ENCODE measurements around the gene TTLL5.

Gene TTLL5

DNA sequence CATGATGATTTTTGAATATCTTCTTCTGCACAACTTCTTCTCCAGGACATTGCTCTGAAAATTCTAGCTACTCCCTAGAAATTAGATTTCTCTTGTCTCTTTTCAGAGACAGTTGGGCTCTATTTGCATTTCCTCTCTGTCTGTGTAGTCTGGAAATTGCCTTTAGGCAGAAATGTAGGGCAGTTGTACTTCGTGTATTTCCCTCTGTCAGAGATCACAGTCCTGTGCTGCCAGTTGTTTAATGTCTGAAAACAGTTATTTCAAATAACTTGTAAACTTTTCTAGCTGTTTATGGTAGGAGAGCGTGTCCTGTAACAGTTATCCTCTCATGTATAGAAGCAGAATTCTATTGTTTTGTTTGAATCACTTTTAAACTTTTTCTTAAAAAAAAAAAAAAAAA is 86.9 kb downstream of the TTLL5 start:
- DNase-seq: no peak

DNA sequence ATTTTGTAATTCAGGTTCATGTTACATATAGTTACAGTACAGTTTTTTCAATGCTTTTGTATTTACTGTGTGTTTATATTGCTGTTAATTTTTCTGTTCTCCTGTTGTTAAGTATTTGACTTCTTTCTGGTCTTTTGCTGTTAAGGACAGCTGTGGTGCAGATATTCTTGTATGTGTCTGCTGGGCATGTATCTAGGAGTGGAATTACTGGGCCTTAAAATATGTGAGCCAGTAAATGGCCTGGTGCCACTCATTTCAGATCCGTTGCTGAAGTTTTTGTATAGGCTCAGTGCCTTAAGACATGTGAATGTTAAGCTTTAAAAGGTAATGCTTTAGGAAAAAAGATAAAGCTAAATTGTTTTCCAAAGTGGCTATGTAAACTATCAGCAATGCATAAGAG is 87.3 kb downstream of the TTLL5 start:
- DNase-seq: no peak

DNA sequence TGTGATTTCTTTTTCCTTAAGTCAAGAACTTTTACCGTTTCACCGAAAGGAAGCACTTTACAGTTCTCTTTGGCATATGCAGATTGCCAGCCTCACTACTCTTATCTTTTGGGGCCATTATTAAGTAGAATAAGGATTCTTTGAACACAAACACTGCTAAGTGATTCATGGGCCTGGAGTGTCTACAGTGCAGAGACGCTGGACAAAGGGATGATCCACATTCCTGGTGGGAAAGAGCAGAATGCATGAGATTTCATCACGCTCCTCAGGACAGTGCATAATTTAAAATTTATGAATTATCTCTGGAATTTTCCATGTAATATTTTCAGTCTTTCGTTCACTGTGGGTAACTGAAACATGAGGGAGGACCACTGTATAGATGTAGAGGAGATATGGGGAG is 90.2 kb downstream of the TTLL5 start:
- DNase-seq: no peak

DNA sequence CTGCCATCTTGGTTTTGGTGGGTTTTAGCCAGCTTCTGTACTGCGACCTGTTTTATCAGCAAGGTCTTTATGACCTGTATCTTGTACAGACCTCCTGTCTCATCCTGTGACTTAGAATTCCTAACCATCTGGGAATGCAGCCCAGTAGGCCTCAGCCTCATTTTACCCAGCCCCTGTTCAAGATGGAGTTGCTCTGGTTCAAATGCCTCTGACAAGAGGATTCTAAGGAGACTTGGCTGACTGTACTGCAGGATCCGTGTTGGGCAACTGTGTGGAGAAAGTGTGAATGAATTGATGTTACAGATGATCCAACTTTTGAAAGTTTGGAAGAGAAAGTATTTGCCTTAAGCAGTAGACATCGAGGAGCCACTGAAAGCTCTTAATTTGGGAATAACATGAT is 91.0 kb downstream of the TTLL5 start:
- no peak for DNase-seq

DNA sequence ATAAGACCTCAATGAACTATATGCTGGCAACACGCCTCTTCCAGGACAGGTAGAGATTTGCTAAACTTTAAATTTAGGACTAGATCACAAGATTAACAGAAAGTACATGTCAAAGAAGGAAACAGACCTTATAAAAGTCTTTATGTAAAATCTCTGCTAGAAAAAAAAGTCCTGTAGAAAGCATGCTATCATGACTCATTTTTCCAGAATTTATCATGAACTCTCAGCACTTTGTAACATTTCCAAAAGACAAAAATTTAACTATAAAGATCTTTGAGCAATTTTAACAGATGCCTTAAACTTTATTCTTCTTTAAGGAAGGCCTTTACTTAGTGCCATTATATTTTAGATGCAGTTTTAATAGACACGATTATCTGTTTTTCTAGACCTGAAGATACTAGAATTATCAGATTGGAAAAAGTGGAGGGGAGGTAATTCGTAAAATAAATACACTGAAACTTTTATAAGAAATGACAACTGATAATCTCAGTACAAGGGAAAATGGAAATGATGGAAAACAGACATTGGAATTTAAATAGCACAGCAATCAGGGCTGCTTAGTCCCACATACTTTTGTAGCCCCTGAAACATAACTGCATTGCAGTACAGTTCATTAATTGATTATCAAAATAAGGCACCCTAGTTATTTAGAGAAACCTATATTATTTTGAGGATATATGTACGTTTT is 92.0 kb downstream of the TTLL5 start:
- no peak for DNase-seq

DNA sequence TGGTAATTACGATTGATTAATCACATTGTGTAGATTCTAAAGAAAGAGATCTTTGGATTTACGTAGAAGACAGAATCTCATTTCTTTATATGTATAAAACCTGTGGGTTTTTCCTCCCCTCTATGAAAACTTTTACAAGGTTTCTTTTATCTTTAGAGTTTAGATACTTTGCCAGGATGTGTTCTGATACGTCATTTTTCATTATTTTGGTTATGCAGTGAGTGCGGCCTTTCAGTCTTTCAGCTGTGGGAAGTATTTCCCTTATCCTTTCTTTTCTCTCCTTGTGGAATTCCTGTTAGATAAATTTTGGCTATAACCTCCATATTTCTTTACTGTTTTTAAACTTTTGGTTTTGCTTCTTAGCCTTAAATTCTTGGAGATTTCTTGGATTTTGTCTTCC is 92.7 kb downstream of the TTLL5 start:
- DNase-seq: no peak

DNA sequence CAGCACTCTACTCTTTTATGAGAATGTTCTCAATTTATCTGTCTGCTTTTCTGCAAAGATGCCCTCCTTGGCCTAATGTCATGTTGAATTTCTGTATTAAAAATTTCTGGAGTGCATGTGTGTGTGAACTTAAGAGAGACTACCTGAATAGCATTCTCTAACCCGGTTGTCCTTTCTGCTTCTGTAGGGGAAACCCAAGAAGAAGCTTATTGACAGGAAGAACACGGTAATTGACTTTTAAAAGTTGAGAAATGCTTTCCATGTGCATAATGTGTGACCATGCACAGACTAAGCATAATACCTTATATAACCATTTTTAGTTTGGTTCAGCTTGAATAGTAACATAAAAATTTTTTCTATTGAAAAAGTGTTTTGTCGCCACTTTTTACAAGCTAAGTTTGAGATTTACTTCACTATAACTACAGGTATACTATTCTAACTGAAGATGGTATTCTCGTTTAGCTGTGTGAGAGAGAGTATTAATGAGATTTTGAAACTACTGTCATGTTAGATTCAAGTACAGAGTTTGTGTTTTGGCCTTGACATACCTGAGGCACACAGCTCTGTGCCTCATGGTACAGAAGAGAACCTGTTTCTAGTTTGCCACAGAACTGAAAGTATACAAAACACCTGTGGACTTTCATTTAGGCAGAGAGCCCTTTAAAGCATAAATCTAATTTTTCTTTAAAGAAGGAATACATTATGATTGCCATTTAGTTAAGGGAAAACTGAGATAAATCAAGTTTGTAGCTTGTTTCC is 96.8 kb downstream of the TTLL5 start:
- no peak for DNase-seq

DNA sequence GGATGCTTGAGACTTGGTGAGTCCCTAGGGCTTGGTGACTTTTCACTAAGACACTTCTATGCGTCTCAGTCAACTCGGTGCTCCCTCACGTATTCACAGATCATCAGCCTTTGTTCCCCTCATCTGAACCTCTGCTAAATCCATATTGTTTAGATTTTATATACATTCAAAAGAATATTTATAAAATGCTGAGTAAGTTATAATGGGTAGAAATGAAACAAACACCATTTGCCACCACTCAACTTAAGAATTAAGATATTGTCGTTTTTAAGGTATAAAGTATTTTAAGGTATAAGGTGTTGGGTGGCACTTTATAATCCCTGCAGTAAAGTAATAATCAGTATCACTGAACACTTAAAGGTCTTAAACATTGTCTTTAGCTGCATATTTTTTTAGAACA is 103.0 kb downstream of the TTLL5 start:
- no peak for DNase-seq

DNA sequence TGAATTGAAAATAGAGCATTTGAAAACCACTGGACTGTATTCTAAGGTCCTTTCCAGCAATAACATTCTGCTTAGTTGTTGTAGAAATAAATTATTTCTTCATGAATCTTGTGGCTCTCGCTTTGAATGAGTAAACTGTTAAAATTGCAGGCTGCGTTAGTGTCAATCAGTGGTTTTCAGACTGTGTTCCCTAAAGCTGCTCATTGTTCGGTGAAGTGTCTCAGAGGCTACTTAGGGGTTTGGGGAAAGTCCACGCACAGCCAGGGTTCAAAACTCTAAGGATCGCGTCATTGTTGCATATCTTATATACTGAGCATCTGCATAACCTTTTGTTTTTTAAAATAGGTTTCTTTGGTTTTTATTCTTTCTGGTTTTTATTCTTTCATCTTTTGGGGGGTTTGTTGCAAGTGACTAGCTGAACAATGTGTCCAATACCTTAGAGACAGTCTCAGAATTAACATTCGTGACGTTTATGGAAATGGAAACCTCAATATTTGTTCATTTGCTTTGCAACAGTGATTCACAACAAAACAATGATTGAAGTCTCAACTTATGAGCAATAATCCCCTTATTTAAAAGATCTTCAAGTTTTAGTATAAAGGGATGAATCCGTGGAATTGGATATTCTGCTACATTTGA is 108.1 kb downstream of the TTLL5 start:
- DNase-seq: no peak

DNA sequence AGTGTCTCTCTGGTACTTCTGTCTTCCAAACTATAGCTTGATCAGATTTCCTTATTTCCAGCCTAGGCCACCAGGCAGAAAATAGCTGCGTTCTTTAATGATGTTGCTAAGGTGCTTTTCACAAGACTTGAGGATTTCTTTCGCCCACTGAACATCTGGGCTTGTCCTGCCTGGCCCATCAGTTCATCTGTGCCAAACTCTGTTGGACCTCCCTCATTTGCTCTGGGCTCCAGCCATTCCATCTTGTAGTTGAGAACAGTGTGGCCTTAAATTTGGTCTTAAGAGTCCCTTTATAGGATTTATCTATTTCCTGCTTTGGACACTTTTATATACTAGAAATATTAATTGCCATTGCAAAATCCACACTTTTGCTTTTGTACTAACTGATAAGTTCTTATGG is 109.6 kb downstream of the TTLL5 start:
- DNase-seq: no peak

DNA sequence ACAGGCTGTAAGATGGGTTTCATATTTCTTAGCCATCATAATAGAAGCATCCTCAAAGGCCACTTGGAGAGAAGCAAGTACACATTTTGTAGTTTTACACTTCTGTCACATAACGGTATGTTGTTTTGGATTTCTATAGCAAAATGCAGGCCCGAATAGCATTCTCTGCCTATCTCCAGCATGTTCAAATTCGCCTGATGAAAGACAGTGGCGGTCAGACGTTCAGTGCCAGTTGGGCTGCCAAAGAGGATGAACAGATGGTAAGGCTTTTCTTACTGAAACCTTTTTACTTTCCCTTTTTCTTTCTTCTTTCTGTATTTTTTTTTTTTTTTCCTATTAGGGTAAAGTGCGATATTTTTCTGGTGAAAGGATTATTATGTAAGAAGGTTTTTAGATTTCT is 110.5 kb downstream of the TTLL5 start:
- no peak for DNase-seq

DNA sequence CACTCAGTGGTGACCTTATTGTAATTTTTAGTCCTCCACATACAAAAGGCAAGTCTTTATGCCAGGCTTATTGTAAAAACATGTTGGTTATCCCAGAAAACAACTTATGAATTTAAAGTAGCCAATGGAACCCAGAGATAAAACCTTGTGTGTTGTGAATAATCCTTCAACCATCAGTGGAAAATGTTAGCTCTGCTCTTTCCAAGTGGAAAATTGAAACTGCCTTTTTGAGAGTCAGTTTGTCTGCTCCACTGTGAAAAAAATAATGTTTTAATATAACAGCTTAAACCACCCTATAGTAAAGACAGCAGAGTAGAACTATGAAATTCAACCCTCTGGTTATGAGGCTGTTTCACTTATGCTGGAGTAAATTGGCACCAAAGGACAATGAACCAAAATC is 112.0 kb downstream of the TTLL5 start:
- no peak for DNase-seq

DNA sequence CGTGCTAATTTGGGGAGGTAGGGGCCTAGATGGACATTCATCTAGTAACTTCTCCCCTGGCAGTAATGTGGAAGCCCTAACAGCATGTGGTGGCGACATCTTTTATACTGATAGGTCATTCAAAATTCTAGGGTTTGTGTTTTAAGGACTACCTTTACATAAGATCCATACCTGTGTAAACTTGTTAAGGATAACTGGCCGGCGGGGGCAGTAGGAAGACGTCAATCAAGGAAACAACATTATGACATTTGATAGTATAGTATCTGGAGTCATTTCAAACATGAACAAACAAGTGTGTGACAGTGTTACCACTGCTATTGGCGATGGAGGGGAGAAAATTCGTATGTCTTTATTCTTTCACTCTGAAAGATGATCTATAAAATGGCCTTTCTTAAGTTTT is 120.0 kb downstream of the TTLL5 start:
- no peak for DNase-seq

DNA sequence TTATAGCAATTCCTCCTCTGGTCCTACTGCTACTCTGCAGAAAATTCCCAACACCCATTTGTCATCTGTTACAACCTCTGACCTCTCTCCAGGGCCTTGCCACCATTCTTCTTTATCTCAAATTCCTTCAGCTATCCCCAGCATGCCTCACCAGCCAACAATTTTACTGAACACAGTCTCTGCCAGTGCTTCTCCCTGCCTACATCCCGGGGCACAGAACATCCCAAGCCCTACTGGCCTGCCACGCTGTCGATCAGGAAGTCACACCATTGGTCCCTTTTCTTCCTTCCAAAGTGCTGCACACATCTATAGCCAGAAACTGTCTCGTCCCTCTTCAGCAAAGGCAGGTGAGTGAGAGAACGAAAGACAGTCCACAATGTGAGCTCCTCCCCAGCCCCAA is 122.1 kb downstream of the TTLL5 start:
- DNase-seq: no peak

DNA sequence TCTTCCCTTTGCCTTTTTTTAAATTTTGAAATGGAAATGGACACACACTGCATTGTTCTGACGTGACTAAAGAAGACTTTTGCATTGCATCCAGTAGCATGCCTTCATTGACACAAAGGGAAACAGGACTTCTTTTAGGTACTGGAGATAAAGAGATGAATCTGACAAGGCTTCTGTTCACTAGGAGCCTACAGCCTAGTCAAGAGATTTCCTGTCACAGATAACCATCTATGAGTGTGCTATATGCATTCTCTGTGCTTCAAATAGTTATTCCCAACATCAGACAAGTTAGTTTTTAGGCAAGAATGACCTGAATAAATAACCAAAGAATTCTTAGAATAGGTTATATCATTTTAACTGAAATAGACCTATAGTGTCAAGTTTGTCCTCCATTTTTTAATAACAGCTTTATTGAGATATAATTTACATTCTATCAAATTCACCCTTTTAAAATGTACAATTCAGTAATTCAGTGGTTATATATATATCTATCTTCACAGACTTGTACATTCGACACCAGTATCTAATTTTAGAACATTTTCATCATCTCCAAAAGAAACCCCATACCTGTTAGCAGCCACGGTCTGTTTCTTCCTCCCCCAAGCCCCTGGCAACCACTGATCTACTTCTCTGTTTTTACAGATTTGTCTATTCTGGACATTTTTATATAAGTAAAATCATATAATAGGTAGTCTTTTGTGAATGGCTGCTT is 122.7 kb downstream of the TTLL5 start:
- no peak for DNase-seq

DNA sequence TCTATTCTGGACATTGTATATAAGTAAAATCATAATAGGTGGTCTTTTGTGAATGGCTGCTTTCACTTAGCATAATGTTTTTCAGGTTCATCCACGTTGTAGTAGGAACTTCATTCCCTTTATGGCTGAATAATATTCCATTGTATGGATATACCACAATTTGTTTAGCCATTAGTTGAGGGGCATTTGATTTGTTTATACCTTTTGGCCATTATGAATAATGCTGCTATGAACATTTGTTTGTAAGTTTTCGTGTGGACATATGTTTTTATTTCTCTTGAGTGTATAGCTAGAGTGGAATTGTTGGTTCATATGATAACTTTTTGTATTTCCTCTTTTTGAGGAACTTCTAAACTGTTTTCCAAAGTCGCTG is 123.3 kb downstream of the TTLL5 start:
- DNase-seq: no peak

DNA sequence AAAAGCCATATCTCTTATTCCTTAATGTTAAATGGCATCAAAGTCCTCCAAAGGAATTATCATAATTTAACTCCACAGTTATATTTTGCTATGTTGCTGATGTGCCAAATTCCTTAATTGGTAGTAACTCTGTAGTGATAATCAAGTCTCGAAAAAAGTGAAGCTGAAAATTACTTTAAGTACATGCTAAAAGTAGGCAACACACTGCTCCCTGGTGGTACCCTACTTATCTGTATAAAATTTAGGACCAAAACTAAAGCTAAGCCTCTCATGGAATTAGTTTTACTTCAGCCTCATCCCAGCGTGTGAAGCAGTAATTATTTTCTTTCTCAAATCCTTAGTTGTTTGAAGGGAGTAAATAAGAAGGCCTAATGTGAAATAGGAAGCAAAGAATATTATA is 132.8 kb downstream of the TTLL5 start:
- no peak for DNase-seq

DNA sequence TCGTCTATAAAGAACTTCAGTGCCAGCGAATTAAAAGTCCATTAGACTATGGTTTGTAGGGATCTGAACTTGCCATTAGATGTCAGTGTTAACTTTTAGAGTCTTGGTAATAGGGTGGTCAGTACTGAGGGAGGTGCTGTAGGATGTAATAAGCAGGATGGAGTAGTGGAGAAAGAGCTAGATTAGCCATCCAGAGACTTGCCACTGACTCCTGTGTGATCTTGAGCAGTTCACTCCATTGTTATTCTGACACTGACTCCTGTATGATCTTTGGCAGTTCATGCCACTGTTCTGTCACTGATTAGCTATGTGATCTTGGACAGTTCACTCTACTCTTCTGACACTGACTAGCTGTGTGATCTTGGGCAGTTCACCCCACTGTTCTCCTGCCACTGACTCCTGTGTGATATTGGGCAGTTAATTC is 133.6 kb downstream of the TTLL5 start:
- DNase-seq: no peak

DNA sequence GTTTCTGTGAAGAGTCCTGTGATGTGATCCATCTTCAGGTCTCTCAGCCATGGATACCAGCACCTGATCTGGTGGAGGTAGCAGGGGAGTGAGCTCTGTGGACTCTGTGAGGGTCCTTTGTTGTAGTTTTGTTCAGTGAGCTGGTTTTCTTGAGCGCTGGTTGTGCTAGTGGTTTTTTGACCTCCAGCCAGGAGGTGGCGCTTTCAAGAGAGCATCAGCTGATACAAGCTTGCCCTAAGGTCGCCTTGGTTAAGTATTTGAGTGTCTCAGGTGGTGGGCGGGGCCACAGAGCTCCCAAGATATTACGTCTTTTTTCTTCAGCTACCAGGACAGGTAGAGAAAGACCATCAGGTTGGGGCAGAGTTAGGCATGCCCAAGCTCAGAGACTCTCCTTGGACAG is 139.7 kb downstream of the TTLL5 start:
- peak; percentile 3 for DNase-seq

DNA sequence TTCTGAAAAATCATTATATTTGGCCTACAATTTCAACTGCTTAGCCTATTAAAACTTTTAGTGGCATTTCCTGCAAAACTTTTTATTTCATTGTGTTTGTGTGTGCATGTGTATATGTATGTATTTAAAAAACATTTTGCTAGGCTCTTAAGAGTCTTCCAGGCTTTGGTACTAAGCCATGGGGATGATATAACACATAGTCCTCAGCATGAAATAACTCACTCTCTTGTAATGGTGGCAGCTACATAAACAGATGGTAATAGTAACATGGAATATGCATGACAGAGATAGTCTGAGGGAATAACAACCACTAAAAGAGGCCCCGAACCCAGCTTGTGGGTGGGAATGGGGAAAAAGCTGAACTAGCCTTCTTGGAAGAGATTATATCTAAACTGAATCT is 141.4 kb downstream of the TTLL5 start:
- no peak for DNase-seq

DNA sequence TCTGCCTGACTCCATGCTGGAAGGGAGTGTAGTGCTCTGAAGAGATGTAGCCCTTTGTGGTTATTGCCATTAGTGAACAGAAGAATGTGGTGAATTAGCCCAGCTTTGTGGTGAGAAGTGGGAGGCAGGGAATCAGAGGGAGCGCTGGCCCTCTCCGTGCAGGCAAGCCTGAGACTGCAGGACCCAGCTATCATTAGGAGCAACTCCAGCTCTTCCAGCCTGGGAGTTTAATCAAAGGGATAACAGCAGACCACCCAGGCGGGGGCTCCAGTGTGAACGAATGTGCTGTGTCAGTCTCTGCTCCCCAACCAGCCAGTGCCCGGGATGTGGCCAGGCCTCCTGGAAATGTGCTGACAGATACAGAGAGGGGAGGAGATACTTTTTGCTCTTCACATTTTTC is 142.7 kb downstream of the TTLL5 start:
- no peak for DNase-seq

DNA sequence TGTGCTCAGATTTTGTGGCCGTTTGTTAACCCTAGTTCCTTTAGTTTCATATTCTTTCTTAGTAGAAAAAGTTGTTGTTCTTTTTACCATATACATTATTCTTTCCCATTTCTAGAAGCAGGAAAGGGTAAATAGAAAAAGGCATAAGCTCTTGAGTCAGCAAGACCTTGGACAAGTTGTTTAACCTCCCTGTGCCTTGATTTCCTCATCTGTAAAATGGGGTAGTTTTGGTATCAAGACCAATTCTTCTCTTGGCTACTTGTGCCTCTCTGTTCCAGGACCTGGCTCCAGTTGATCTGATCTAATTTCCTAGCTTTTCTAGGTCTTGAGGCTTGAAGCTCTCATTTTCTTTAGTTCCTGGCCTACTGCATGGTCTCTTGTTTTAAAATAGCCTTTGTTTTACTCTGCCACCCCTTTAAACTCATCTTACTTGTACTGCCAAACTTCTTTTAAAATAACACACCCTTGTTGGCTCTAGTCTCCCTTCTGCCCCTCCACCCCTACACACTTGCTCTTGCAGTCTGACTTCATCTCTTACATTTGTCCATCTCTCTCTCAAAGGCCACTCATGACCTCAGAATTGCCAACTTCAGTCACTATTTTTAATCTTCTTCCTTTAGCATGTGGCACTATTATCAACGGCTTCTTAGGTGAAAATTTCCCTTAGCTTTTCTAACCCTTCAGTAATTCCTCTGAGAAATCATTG is 143.7 kb downstream of the TTLL5 start:
- no peak for DNase-seq

DNA sequence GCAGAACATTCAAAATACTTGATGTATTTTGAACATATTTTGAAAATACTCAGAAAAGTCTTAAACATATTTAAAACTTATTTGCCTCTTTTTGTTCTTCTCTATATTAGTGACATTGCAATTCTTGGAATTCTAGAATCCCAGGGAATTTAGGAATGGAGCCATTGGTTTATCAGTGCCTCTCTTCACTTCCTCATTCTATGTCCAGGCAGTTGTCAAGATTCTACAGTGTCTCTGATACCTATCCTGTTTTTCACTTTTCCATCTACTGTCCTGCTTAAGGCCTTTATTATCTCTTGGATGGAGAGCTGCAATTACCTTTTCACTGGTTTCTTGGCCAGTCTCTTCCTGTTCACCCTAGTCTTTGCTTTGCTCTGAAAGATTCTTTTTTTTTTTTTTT is 144.6 kb downstream of the TTLL5 start:
- DNase-seq: no peak
